H9 (cell line): ENCODE data around the gene SYT9. TPM values are rescaled to one million over a fixed set of nuclear protein-coding genes. Genes with fewer than 3 reads are reported as not detected.

Experiments used
- DNase-seq: peaks from one replicate; pipeline ENCODE4 v3.0.0-alpha.2; 2017
- H2AFZ ChIP-seq: one replicate; pipeline ENCODE4 v1.6.1; 2013; ENCODE audit warnings: mild to moderate bottlenecking, low read length, control low read depth, moderate library complexity
- H2AK5ac ChIP-seq: 2 replicates; pipeline ENCODE4 v1.6.1; 2013; ENCODE audit warnings: low read length, control low read depth, mixed read lengths; ENCODE audit not compliant: insufficient read length
- H2BK120ac ChIP-seq: one replicate; pipeline ENCODE4 v1.6.1; 2013; ENCODE audit warnings: low read depth, mild to moderate bottlenecking, low read length, control low read depth, inconsistent platforms; ENCODE audit not compliant: poor library complexity, severe bottlenecking
- H2BK12ac ChIP-seq: 2 replicates; pipeline ENCODE4 v1.6.1; 2013; ENCODE audit warnings: low read length, control low read depth, mixed read lengths, low read depth; ENCODE audit not compliant: insufficient read length
- H2BK15ac ChIP-seq: 2 replicates; pipeline ENCODE4 v1.6.1; 2013; ENCODE audit warnings: low read depth, low read length, control low read depth
- H2BK20ac ChIP-seq: one replicate; pipeline ENCODE4 v1.6.1; 2013; ENCODE audit warnings: low read depth, mild to moderate bottlenecking, low read length, control low read depth, inconsistent platforms; ENCODE audit not compliant: poor library complexity, severe bottlenecking
- H2BK5ac ChIP-seq: 2 replicates; pipeline ENCODE4 v1.6.1; 2013; ENCODE audit warnings: low read length, control low read depth, mixed read lengths; ENCODE audit not compliant: insufficient read length
- H3K14ac ChIP-seq: 2 replicates; pipeline ENCODE4 v1.6.1; 2013; ENCODE audit warnings: low read length, control low read depth; ENCODE audit not compliant: insufficient read depth
- H3K18ac ChIP-seq: 2 replicates; pipeline ENCODE4 v1.6.1; 2013; ENCODE audit warnings: low read depth, mild to moderate bottlenecking, mixed read lengths, low read length, control low read depth; ENCODE audit not compliant: insufficient read length
- H3K23ac ChIP-seq: 2 replicates; pipeline ENCODE4 v1.6.1; 2013; ENCODE audit warnings: low read length, control low read depth, mixed read lengths, low read depth; ENCODE audit not compliant: insufficient read length
- H3K23me2 ChIP-seq: 2 replicates; pipeline ENCODE4 v1.6.1; 2013; ENCODE audit warnings: low read depth, mild to moderate bottlenecking, mixed read lengths, low read length, control low read depth; ENCODE audit not compliant: insufficient read length, poor library complexity, severe bottlenecking
- H3K27ac ChIP-seq: 2 replicates; pipeline ENCODE4 v1.5.1; 2013; ENCODE audit warnings: low read length, control low read depth, mixed read lengths, low read depth; ENCODE audit not compliant: insufficient read length
- H3K27me3 ChIP-seq: 2 replicates; pipeline ENCODE4 v1.6.1; 2013; ENCODE audit warnings: low read length, control low read depth, inconsistent platforms; ENCODE audit not compliant: insufficient read depth
- H3K4ac ChIP-seq: 2 replicates; pipeline ENCODE4 v1.6.1; 2013; ENCODE audit warnings: low read depth, mild to moderate bottlenecking, control low read depth, inconsistent platforms, low read length, moderate library complexity
- H3K4me1 ChIP-seq: 2 replicates; pipeline ENCODE4 v1.6.1; 2013; ENCODE audit warnings: low read length, control low read depth, inconsistent platforms; ENCODE audit not compliant: insufficient read depth
- H3K4me2 ChIP-seq: 2 replicates; pipeline ENCODE4 v1.6.1; 2013; ENCODE audit warnings: low read length, control low read depth, mixed read lengths; ENCODE audit not compliant: insufficient read length, insufficient read depth
- H3K56ac ChIP-seq: 2 replicates; pipeline ENCODE4 v1.6.1; 2013; ENCODE audit warnings: low read depth, mild to moderate bottlenecking, mixed read lengths, low read length, control low read depth; ENCODE audit not compliant: insufficient read length
- H3K79me1 ChIP-seq: 2 replicates; pipeline ENCODE4 v1.6.1; 2013; ENCODE audit warnings: low read depth, mild to moderate bottlenecking, moderate library complexity, low read length, control low read depth, inconsistent platforms; ENCODE audit not compliant: insufficient read depth, poor library complexity, severe bottlenecking
- H3K79me2 ChIP-seq: 2 replicates; pipeline ENCODE4 v1.6.1; 2013; ENCODE audit warnings: low read length, control low read depth, inconsistent platforms; ENCODE audit not compliant: insufficient read depth
- H3K9ac ChIP-seq: 2 replicates; pipeline ENCODE4 v1.6.1; 2013; ENCODE audit warnings: low read length, control low read depth, mixed read lengths; ENCODE audit not compliant: insufficient read length; ENCODE audit errors: extremely low read depth
- H3K9me3 ChIP-seq: one replicate; pipeline ENCODE4 v1.6.1; 2013; ENCODE audit warnings: low read depth, low read length, inconsistent platforms; ENCODE audit not compliant: control insufficient read depth
- H3T11ph ChIP-seq: one replicate; pipeline ENCODE4 v1.6.1; 2013; ENCODE audit warnings: mild to moderate bottlenecking, low read length, control low read depth, inconsistent platforms
- H4K20me1 ChIP-seq: one replicate; pipeline ENCODE4 v1.6.1; 2013; ENCODE audit not compliant: control insufficient read depth, insufficient read length, insufficient read depth
- H4K5ac ChIP-seq: 2 replicates; pipeline ENCODE4 v1.6.1; 2013; ENCODE audit warnings: low read depth, mild to moderate bottlenecking, mixed read lengths, low read length, control low read depth; ENCODE audit not compliant: insufficient read length
- H4K8ac ChIP-seq: replicated peaks from 2 replicates; pipeline ENCODE4 v1.6.1; 2013; ENCODE audit warnings: low read length, control low read depth, mixed read lengths, low read depth; ENCODE audit not compliant: insufficient read length
- H4K91ac ChIP-seq: 2 replicates; pipeline ENCODE4 v1.6.1; 2013; ENCODE audit warnings: low read depth, mild to moderate bottlenecking, moderate library complexity, mixed read lengths, low read length, control low read depth; ENCODE audit not compliant: insufficient read length
- H3K27ac Mint-ChIP-seq, 3 experiments: 2 replicates in 2 of 3; 3 replicates in 1 of 3; pipeline ENCODE4 v1.8.0; 2020 to 2021; ENCODE audit warnings: mixed read lengths in 3 of 3, mild to moderate bottlenecking in 1 of 3, moderate library complexity in 1 of 3
- H3K27me3 Mint-ChIP-seq: 2 replicates; pipeline ENCODE4 v1.8.0; 2021; ENCODE audit warnings: low read depth, mild to moderate bottlenecking, moderate library complexity, mixed read lengths
- H3K36me3 Mint-ChIP-seq, 3 experiments: 2 replicates in 2 of 3; 3 replicates in 1 of 3; pipeline ENCODE4 v1.8.0; 2020 to 2021; ENCODE audit warnings: low read depth in 3 of 3, mixed read lengths in 3 of 3; ENCODE audit not compliant: insufficient read depth in 1 of 3
- H3K4me1 Mint-ChIP-seq, 2 experiments: 2 replicates each; pipeline ENCODE4 v1.8.0; 2020; ENCODE audit warnings: mixed read lengths in 2 of 2
- H3K4me3 Mint-ChIP-seq, 2 experiments: 2 replicates in 1 of 2; 3 replicates in 1 of 2; pipeline ENCODE4 v1.8.0; 2020 to 2021; ENCODE audit warnings: mild to moderate bottlenecking in 2 of 2, mixed read lengths in 2 of 2, moderate library complexity in 1 of 2
- H3K9me3 Mint-ChIP-seq, 2 experiments: 2 replicates in 1 of 2; 3 replicates in 1 of 2; pipeline ENCODE4 v1.8.0; 2020; ENCODE audit warnings: mild to moderate bottlenecking in 2 of 2, mixed read lengths in 2 of 2, moderate library complexity in 1 of 2
- WGBS: extraction: QIAGEN DNeasy Blood & Tissue Kit; methylation state at CpG from one replicate; pipeline ENCODE4 v1.1.7; 2013; ENCODE audit warnings: missing lambda C conversion rate, low lambda C conversion rate, mixed read lengths; ENCODE audit not compliant: insufficient read length; ENCODE audit errors: extremely low coverage; 5-methylcytosine and 5-hydroxymethylcytosine counted together
- total RNA-seq: library from RNA; stranded (reverse); gene quantifications from 2 replicates; pipeline ENCODE4 v1.2.1, GENCODE V29; 2021
- TF ChIP-seq, protein P1 (sequence below): fragments of 200-600 bp; sonication (generic); conservative IDR thresholded peaks from 3 replicates; pipeline ENCODE4 v1.8.0; 2021; ENCODE audit warnings: antibody characterized with exemption, mild to moderate bottlenecking

The SYT9 gene
- total RNA-seq, 1 experiment from 2014 or later = 0.63 TPM

DNA sequence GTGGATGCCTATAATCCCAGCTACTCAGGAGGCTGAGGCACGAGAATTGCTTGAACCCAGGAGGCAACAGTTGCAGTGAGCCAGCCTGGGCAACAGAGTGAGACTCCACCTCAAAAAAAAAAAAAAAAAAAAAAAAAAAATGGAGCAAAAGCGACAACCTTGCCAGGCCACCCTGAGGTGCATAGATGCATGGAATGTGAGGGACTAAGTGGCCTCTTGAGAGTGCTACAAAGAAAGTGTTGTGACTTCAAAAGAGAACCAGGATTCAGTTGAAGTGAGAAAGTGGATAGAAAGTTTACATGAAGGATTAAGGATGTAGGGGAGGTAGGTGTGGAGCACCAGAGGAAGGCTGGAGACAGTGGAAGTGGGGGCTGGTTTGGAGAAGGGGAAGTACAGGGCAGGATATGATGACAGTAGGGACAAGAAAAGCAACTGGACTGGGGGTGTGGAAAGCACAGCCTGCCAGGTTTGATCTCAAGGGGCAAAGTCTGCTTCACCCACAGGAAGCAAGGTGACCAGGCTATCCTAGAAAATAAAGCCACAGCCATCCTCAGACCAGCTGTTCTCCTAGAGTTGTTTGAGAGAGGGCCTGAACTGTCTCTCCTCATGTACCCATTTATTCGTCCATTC, 197.6 kb downstream of the SYT9 start:
- Histone ChIP-seq H3K23ac (no peak overlapping the region), H3K27me3 (no peaks in the 10 kb centered on the region), H3K79me1 (no peaks in the 10 kb centered on the region), H3K4me2 (no peak overlapping the region), H3K56ac (no peak overlapping the region), H2AK5ac (no peak overlapping the region), H3K4me1 (no peaks in the 10 kb centered on the region), H3K4ac (no peak overlapping the region), H3K23me2 (no peaks in the 10 kb centered on the region), H3T11ph (no peak overlapping the region), H4K91ac (no peak overlapping the region), H3K9ac (no peak overlapping the region), H3K27ac (no peak overlapping the region), H2BK12ac (no peak overlapping the region), H2BK5ac (no peak overlapping the region), H3K18ac (no peak overlapping the region), H3K9me3 (no peaks in the 10 kb centered on the region), H3K14ac (no peak overlapping the region), H4K8ac (no peak overlapping the region), H4K5ac (no peak overlapping the region), H2AFZ (no peak overlapping the region), H2BK15ac (no peak overlapping the region), H2BK120ac (no peak overlapping the region), H3K79me2 (no peaks in the 10 kb centered on the region), H4K20me1 (no peaks in the 10 kb centered on the region), H2BK20ac (no peak overlapping the region)
- Mint-ChIP-seq H3K27me3 (peaks cover 10% of the 10 kb centered on the region), H3K4me3 (no peak overlapping the region), H3K27ac (no peak overlapping the region; a peak in 1 of 7 replicates), H3K36me3 (no peaks in the 10 kb centered on the region), H3K4me1 (peaks cover 17 to 21% of the 10 kb centered on the region in 2 experiments), H3K9me3 (no peaks in the 10 kb centered on the region)
- TF ChIP-seq, protein P1, sequence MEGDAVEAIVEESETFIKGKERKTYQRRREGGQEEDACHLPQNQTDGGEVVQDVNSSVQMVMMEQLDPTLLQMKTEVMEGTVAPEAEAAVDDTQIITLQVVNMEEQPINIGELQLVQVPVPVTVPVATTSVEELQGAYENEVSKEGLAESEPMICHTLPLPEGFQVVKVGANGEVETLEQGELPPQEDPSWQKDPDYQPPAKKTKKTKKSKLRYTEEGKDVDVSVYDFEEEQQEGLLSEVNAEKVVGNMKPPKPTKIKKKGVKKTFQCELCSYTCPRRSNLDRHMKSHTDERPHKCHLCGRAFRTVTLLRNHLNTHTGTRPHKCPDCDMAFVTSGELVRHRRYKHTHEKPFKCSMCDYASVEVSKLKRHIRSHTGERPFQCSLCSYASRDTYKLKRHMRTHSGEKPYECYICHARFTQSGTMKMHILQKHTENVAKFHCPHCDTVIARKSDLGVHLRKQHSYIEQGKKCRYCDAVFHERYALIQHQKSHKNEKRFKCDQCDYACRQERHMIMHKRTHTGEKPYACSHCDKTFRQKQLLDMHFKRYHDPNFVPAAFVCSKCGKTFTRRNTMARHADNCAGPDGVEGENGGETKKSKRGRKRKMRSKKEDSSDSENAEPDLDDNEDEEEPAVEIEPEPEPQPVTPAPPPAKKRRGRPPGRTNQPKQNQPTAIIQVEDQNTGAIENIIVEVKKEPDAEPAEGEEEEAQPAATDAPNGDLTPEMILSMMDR = no peak
- no peak for DNase-seq
- WGBS = no CpG with 5 or more reads among the region's 3 CpGs
